GM18499 (cell line): Measurements from ENCODE around the gene ADGRD1.

Experiments
- ATAC-seq: cut with Tn5 transposase; IDR thresholded peaks from one replicate; pipeline ENCODE4 v1.9.1; 2021; ENCODE audit warnings: moderate number of reproducible peaks; ENCODE audit not compliant: insufficient read depth, unreplicated experiment

Gene ADGRD1

GRCh38 chr12:131034631-131035244, 81.0 kb downstream of the ADGRD1 start:
- ATAC-seq: no peak

GRCh38 chr12:131035245-131035681, 81.6 kb downstream of the ADGRD1 start:
- ATAC-seq: no peak

GRCh38 chr12:131038159-131038558, 84.5 kb downstream of the ADGRD1 start:
- no peak for ATAC-seq

- no peak for ATAC-seq
Observed at GRCh38 chr12:131038961-131039950, 85.5 kb downstream of the ADGRD1 start.

GRCh38 chr12:131040491-131040890, 86.8 kb downstream of the ADGRD1 start:
- no peak for ATAC-seq

GRCh38 chr12:131041216-131041967, 87.7 kb downstream of the ADGRD1 start:
- no peak for ATAC-seq

- ATAC-seq: no peak
Observed at GRCh38 chr12:131041968-131042833, 88.5 kb downstream of the ADGRD1 start.

GRCh38 chr12:131042834-131043245, 89.1 kb downstream of the ADGRD1 start:
- no peak for ATAC-seq

- ATAC-seq: no peak
Observed at GRCh38 chr12:131043401-131043871, 89.7 kb downstream of the ADGRD1 start.

- no peak for ATAC-seq
Observed at GRCh38 chr12:131044136-131044535, 90.4 kb downstream of the ADGRD1 start.

GRCh38 chr12:131044760-131045381, 91.2 kb downstream of the ADGRD1 start:
- no peak for ATAC-seq

- no peak for ATAC-seq
Observed at GRCh38 chr12:131045705-131046460, 92.2 kb downstream of the ADGRD1 start.

GRCh38 chr12:131046813-131047788, 93.4 kb downstream of the ADGRD1 start:
- ATAC-seq: no peak

GRCh38 chr12:131047789-131048610, 94.3 kb downstream of the ADGRD1 start:
- no peak for ATAC-seq

GRCh38 chr12:131048611-131048990, 94.9 kb downstream of the ADGRD1 start:
- no peak for ATAC-seq

GRCh38 chr12:131049002-131049401, 95.3 kb downstream of the ADGRD1 start:
- no peak for ATAC-seq
